BLaER1 treated with 17β-estradiol and CSF1 and Interleukin-3, amounts not matched to agents 10 nM and 100 nM (cell line): ENCODE data around the gene PLAGL2.
"Not testable (repeated sequence)": the region's sequence is repeated elsewhere in the genome, so short reads cannot be mapped to it uniquely, and the experiment has no call there.

ENCODE experiments used
- H3K27ac ChIP-seq, 11 experiments: shearing (Covaris generic); formaldehyde crosslinking; 2 replicates each; pipeline ENCODE4 v1.8.1; 2022
- H3K27me3 ChIP-seq, 11 experiments: shearing (Covaris generic); formaldehyde crosslinking; 2 replicates each; pipeline ENCODE4 v1.8.1; 2022
- H3K36me3 ChIP-seq, 11 experiments: shearing (Covaris generic); formaldehyde crosslinking; 2 replicates each; pipeline ENCODE4 v1.8.1; 2022
- H3K4me1 ChIP-seq, 10 experiments: shearing (Covaris generic); formaldehyde crosslinking; 2 replicates each; pipeline ENCODE4 v1.8.1; 2022
- H3K4me2 ChIP-seq, 11 experiments: shearing (Covaris generic); formaldehyde crosslinking; 2 replicates each; pipeline ENCODE4 v1.8.1; 2022
- H3K4me3 ChIP-seq, 10 experiments: shearing (Covaris generic); formaldehyde crosslinking; 2 replicates each; pipeline ENCODE4 v1.8.1; 2022
- H3K9ac ChIP-seq, 11 experiments: shearing (Covaris generic); formaldehyde crosslinking; 2 replicates each; pipeline ENCODE4 v1.8.1; 2022
- H3K9me3 ChIP-seq, 11 experiments: shearing (Covaris generic); formaldehyde crosslinking; replicated peaks in 1 of 11; 2 replicates each; pipeline ENCODE4 v1.8.1; 2022
- H4K20me1 ChIP-seq, 11 experiments: shearing (Covaris generic); formaldehyde crosslinking; 2 replicates each; pipeline ENCODE4 v1.8.1; 2022
- Cebpa-rat ChIP-seq, 11 experiments: shearing (Covaris generic); IDR thresholded peaks; 2 replicates each; pipeline ENCODE4 v1.8.1; 2022

Gene PLAGL2

DNA sequence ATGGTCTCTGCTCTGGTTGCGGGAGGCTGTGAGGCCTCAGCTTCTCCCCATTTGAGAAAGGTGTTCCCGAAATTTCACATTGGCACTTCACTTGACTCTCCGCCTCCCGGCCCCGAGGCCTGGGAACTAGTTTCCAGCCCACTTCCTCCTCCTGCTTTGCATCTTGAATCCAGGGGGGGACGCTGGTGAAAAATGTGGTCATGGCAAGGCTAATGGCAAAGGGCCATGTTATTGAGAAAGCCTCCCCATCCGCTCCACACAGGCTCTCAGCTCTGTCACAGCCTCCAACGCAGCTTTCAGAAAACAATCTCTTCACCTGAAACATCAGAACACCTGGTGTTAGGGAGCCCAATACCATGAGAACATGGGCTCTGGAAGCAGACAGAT, 5.6 kb downstream of the PLAGL2 start:
- Histone ChIP-seq H3K4me1 (peaks cover 42 to 90% (median 58%) of the 10 kb centered on the region in 10 experiments), H3K4me2 (peak overlapping the region in 3 of 11 experiments; percentile 23 to 99 (median 98); a peak in 4 of 22 replicates), H3K36me3 (peaks cover 64 to 82% (median 76%) of the 10 kb centered on the region in 11 experiments), H4K20me1 (peaks cover 81 to 100% (median 99%) of the 10 kb centered on the region in 11 experiments), H3K9ac (peak overlapping the region in 2 of 11 experiments; percentile 5 to 21; a peak in 3 of 22 replicates), H3K27me3 (no peaks in the 10 kb centered on the region), H3K4me3 (no peak overlapping the region), H3K9me3 (no peaks in the 10 kb centered on the region), H3K27ac (no peak overlapping the region)
- TF ChIP-seq Cebpa-rat (IDR thresholded peaks at IDR 0.05): no peak

GRCh38 chr20:32201296-32201976, 6.1 kb downstream of the PLAGL2 start:
- no peak for TF ChIP-seq Cebpa-rat (IDR thresholded peaks at IDR 0.05)
- H3K36me3 ChIP-seq: peaks cover 69 to 87% (median 81%) of the 10 kb centered on the region in 11 experiments

GRCh38 chr20:32199006-32199405, 8.5 kb downstream of the PLAGL2 start:
- peaks cover 98 to 100% (median 100%) of the 10 kb centered on the region in 11 experiments for H4K20me1 ChIP-seq
- H3K4me2 ChIP-seq: peak overlapping the region in 4 of 11 experiments; percentile 28 to 99 (median 70); a peak in 5 of 22 replicates
- peak overlapping the region in 1 of 11 experiments; percentile 4; a peak in 3 of 22 replicates for H3K9ac ChIP-seq
- H3K4me1 ChIP-seq: peaks cover 13 to 87% (median 29%) of the 10 kb centered on the region in 10 experiments; a peak in 19 of 20 replicates
- no peak overlapping the region for H3K4me3 ChIP-seq
- no peak for TF ChIP-seq Cebpa-rat (IDR thresholded peaks at IDR 0.05)
- H3K27ac ChIP-seq: no peak overlapping the region
- H3K27me3 ChIP-seq: no peaks in the 10 kb centered on the region
- no peaks in the 10 kb centered on the region for H3K9me3 ChIP-seq
- peaks cover 93 to 100% (median 100%) of the 10 kb centered on the region in 11 experiments for H3K36me3 ChIP-seq

More at GRCh38 chr20:32201296-32201976, 6.1 kb downstream of the PLAGL2 start:
- H3K4me2 ChIP-seq: peak overlapping the region in 3 of 11 experiments; percentile 41 to 99 (median 98); a peak in 5 of 22 replicates
- H3K27ac ChIP-seq: no peak overlapping the region
- H3K9ac ChIP-seq: peak overlapping the region in 2 of 11 experiments; percentile 5 to 42; a peak in 2 of 22 replicates
- H3K27me3 ChIP-seq: no peaks in the 10 kb centered on the region
- H3K4me3 ChIP-seq: no peak overlapping the region
- H3K4me1 ChIP-seq: peaks cover 37 to 88% (median 53%) of the 10 kb centered on the region in 10 experiments
- peaks cover 86 to 100% (median 99%) of the 10 kb centered on the region in 11 experiments for H4K20me1 ChIP-seq
- no peaks in the 10 kb centered on the region for H3K9me3 ChIP-seq

- Histone ChIP-seq H3K36me3 (peaks cover 95 to 100% (median 97%) of the 10 kb centered on the region in 11 experiments), H3K4me1 (peaks cover 0 to 85% (median 16%) of the 10 kb centered on the region in 10 experiments; a peak in 14 of 20 replicates), H4K20me1 (peaks cover 97 to 100% (median 100%) of the 10 kb centered on the region in 11 experiments)
- not testable (repeated sequence) for H3K27me3 ChIP-seq, H3K9ac ChIP-seq, H3K27ac ChIP-seq, H3K9me3 ChIP-seq, H3K4me3 ChIP-seq, H3K4me2 ChIP-seq
Observed at GRCh38 chr20:32197136-32197535, 10.4 kb downstream of the PLAGL2 start.

DNA sequence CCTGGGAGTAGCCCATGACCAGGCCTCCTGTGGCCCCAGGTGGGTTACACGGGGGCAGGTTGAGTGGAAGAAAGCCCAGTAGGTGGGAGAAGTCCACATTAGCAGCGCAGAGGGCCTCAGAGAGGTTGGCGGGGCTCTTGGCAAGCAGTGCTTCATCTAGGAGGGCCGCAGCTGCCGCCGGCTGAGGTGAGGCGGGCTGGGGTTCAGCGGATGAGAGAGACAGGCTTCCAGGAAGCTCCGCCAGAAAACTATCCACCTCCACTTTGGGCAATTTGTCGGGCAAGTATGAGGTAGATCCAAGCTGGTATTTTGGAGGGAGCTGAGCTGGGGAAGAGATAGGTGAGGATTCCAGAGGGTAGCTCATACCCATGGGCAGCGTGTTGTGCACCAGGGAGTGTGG, 10.9 kb downstream of the PLAGL2 start:
- not testable (repeated sequence) for H3K9ac ChIP-seq, H3K4me2 ChIP-seq, H3K4me3 ChIP-seq, H3K27me3 ChIP-seq, H3K9me3 ChIP-seq, H3K27ac ChIP-seq
- Histone ChIP-seq H3K4me1 (peaks cover 0 to 85% (median 16%) of the 10 kb centered on the region in 10 experiments; a peak in 14 of 20 replicates), H3K36me3 (peaks cover 90 to 100% (median 97%) of the 10 kb centered on the region in 11 experiments), H4K20me1 (peaks cover 97 to 100% (median 100%) of the 10 kb centered on the region in 11 experiments)

DNA sequence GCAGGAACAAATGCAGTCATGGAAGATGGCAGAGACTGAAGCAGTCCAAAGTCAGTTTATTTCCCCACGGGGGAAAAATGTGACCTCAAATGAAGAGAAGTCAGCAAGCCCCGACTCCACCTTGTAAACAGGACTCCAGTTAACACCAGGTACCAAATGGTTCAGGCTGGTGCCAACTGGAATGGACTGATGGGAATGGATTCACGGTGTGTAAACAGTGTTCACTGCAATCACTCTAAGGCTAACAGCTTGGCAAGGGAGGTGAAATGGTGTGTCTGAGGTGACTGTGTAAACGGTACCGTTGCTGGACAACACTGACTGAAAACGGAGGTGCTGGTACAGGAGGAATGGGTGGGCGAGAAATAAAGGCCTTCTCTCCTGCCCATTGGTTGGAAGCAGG, 12.0 kb downstream of the PLAGL2 start:
- Histone ChIP-seq H3K4me3 (no peak overlapping the region), H3K9me3 (no peaks in the 10 kb centered on the region), H3K27me3 (peaks cover 8 to 17% (median 14%) of the 10 kb centered on the region in 11 experiments; a peak in 21 of 22 replicates), H3K27ac (no peak overlapping the region), H3K36me3 (peaks cover 80 to 98% (median 91%) of the 10 kb centered on the region in 11 experiments), H3K4me2 (peak overlapping the region in 2 of 11 experiments; percentile 5 to 25; a peak in 2 of 22 replicates), H3K9ac (no peak overlapping the region), H3K4me1 (peaks cover 9 to 85% (median 22%) of the 10 kb centered on the region in 10 experiments; a peak in 19 of 20 replicates), H4K20me1 (peaks cover 97 to 100% (median 100%) of the 10 kb centered on the region in 11 experiments)
- no peak for TF ChIP-seq Cebpa-rat (IDR thresholded peaks at IDR 0.05)

- Histone ChIP-seq H3K4me2 (peak overlapping the region in 1 of 11 experiments; percentile 32; a peak in 1 of 22 replicates), H3K9me3 (peaks cover 0 to 8% (median 0%) of the 10 kb centered on the region in 11 experiments; a peak in 1 of 22 replicates), H3K4me1 (peaks cover 18 to 85% (median 24%) of the 10 kb centered on the region in 10 experiments; a peak in 18 of 20 replicates), H3K27me3 (peaks cover 23 to 33% (median 29%) of the 10 kb centered on the region in 11 experiments), H3K27ac (no peak overlapping the region), H3K9ac (no peak overlapping the region), H3K4me3 (no peak overlapping the region), H3K36me3 (peaks cover 64 to 82% (median 75%) of the 10 kb centered on the region in 11 experiments), H4K20me1 (peaks cover 84 to 98% (median 89%) of the 10 kb centered on the region in 11 experiments)
- TF ChIP-seq Cebpa-rat (IDR thresholded peaks at IDR 0.05): no peak
Observed at GRCh38 chr20:32193996-32194395, 13.5 kb downstream of the PLAGL2 start.

DNA sequence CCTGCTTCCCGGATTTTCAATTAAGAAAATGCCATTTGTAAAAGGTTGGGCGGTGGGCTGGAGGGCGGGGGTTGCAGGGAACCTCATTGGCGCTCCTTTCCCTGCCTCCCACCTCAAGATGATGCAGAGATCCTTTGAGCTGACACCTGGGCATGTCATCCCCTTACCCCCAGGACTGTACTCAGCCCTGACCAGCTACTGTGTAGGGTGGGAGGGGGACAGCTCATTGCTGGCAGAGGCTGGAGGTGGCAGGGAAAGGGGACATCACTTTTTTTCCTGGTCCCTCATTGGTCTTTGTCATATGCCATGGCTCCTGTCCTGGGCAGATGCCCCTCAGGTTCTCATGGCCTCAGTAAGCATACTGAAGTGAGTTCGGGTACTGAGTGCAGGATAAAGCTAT, 14.2 kb downstream of the PLAGL2 start:
- Histone ChIP-seq H3K4me2 (peak overlapping the region in 1 of 11 experiments; percentile 17; a peak in 1 of 22 replicates), H3K4me1 (peaks cover 22 to 84% (median 26%) of the 10 kb centered on the region in 10 experiments; a peak in 18 of 20 replicates), H3K36me3 (peaks cover 57 to 76% (median 68%) of the 10 kb centered on the region in 11 experiments), H3K27me3 (peaks cover 23 to 34% (median 30%) of the 10 kb centered on the region in 11 experiments), H4K20me1 (peaks cover 77 to 94% (median 83%) of the 10 kb centered on the region in 11 experiments)
- H3K27ac ChIP-seq, H3K9me3 ChIP-seq, H3K4me3 ChIP-seq, H3K9ac ChIP-seq: not testable (repeated sequence)

DNA sequence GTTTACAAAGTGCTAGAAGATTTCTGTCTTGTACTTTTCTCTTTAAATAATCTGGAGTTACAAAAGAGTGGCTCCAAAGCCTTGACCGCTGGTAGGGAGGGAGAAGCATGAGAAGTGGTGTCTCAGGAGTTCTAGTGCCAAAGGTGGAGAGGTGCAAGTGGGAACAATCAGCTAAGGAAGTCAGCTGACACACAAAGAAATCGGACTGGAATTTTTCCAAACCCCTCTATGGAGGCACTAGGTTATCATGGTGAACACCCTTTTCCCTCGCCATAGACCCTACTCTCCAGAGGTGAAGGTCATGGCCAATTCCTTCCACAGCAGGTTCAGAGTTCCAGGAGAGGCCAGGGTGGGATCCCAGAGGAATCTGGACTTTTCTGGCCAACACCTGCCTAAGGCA, 14.8 kb downstream of the PLAGL2 start:
- H3K4me2 ChIP-seq: peak overlapping the region in 1 of 11 experiments; percentile 17; a peak in 1 of 22 replicates
- H3K27ac ChIP-seq: no peak overlapping the region
- no peak overlapping the region for H3K4me3 ChIP-seq
- peaks cover 51 to 69% (median 62%) of the 10 kb centered on the region in 11 experiments for H3K36me3 ChIP-seq
- peaks cover 22 to 84% (median 26%) of the 10 kb centered on the region in 10 experiments; a peak in 18 of 20 replicates for H3K4me1 ChIP-seq
- no peak overlapping the region for H3K9ac ChIP-seq
- H3K9me3 ChIP-seq: peaks cover 0 to 8% (median 0%) of the 10 kb centered on the region in 11 experiments; a peak in 1 of 22 replicates
- peaks cover 72 to 88% (median 76%) of the 10 kb centered on the region in 11 experiments for H4K20me1 ChIP-seq
- H3K27me3 ChIP-seq: peaks cover 23 to 34% (median 30%) of the 10 kb centered on the region in 11 experiments
- TF ChIP-seq Cebpa-rat (IDR thresholded peaks at IDR 0.05): no peak
